ENCODE results near the gene NOSIP.

The NOSIP gene

GRCh38 chr19:49506575-49507105, 73.7 kb downstream of the NOSIP start:
- DNase-seq (ENCODE audit: low read depth): peak; percentile 51

All from stimulated activated CD8-positive, alpha-beta memory T cell treated with anti-CD3 and anti-CD28 coated beads, Interleukin-12 subunit alpha, Interleukin-12 subunit beta, amount 100 ng/mL, for 4 hours (primary cell).